Measurements from ENCODE around the gene NR1I2. TPM values are rescaled to one million over a fixed set of nuclear protein-coding genes. Genes with fewer than 3 reads are reported as not detected.

Gene NR1I2
- total and polyA plus RNA-seq, 2 donors (not counting 1 experiment from before 2014, with no cell fraction given), result 0.03 TPM; not detected in 1

GRCh38 chr3:119858957-119859356, 77.1 kb downstream of the NR1I2 start:
- Histone ChIP-seq H3K9ac (ENCODE audit: insufficient read depth, low read length) (no peak overlapping the region), H3K27ac (ENCODE audit: insufficient read depth, low read length) (no peak overlapping the region), H3K4me3 (replicated peaks in 1 of 4; ENCODE audit: control extremely low read depth in 1 of 4, insufficient read depth in 1 of 4, low read depth in 3 of 4, low read length in 4 of 4) (no peak overlapping the region), H3K27me3 (ENCODE audit: control insufficient read depth, insufficient read depth, low read length) (no peaks in the 10 kb centered on the region), H3K4me1 (ENCODE audit: control insufficient read depth, extremely low read depth, insufficient read depth, low read length) (no peaks in the 10 kb centered on the region), H3K4me2 (ENCODE audit: extremely low read depth, insufficient read depth, low read length) (no peak overlapping the region), H3K36me3 (ENCODE audit: control insufficient read depth, insufficient read depth, low read length) (peaks cover 3% of the 10 kb centered on the region), H3K79me2 (ENCODE audit: control insufficient read depth, insufficient read depth, low read length) (no peaks in the 10 kb centered on the region), H2AFZ (ENCODE audit: low read length) (no peak overlapping the region), H4K20me1 (ENCODE audit: control insufficient read depth, extremely low read depth, insufficient read depth, low read length) (no peaks in the 10 kb centered on the region), H3K9me3 (ENCODE audit: control insufficient read depth, insufficient read depth, low read depth, low read length) (no peaks in the 10 kb centered on the region)
- DNase-seq (ENCODE audit: low read depth in 2 of 2), result no peak
- TF ChIP-seq CTCF (conservative IDR thresholded peaks at IDR 0.05 in 1 of 2, IDR thresholded peaks at IDR 0.05 in 1 of 2; ENCODE audit: low read depth in 1 of 2, low read length in 2 of 2), result no peak

DNA sequence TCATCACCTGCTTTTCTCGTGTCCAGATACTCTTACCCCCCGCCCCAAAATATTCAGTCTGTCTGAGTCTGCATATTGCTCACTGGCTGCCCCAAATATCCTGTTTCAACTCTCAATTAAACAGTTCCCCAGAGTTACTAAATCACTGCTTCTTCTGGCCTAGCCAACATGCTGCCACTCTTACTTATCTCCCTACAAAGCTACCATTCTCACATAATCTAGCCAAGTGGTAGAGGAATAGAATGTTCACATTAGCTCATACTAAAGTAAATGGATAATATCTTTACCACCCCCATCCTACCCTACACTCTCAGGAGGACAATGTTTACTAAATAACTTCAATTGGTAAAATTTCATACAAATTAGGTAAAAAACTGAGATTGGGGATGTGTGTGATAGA, 77.8 kb downstream of the NR1I2 start:
- no peaks in the 10 kb centered on the region for H4K20me1 ChIP-seq (ENCODE audit: control insufficient read depth, extremely low read depth, insufficient read depth, low read length)
- H3K4me1 ChIP-seq (ENCODE audit: control insufficient read depth, extremely low read depth, insufficient read depth, low read length), result no peaks in the 10 kb centered on the region
- peaks cover 3% of the 10 kb centered on the region for H3K36me3 ChIP-seq (ENCODE audit: control insufficient read depth, insufficient read depth, low read length)
- no peaks in the 10 kb centered on the region for H3K27me3 ChIP-seq (ENCODE audit: control insufficient read depth, insufficient read depth, low read length)
- no peak overlapping the region for H3K4me3 ChIP-seq (replicated peaks in 1 of 4; ENCODE audit: control extremely low read depth in 1 of 4, insufficient read depth in 1 of 4, low read depth in 3 of 4, low read length in 4 of 4)
- no peaks in the 10 kb centered on the region for H3K9me3 ChIP-seq (ENCODE audit: control insufficient read depth, insufficient read depth, low read depth, low read length)
- H2AFZ ChIP-seq (ENCODE audit: low read length), result no peak overlapping the region
- DNase-seq (ENCODE audit: low read depth in 2 of 2), result no peak
- no peak overlapping the region for H3K9ac ChIP-seq (ENCODE audit: insufficient read depth, low read length)
- TF ChIP-seq CTCF (conservative IDR thresholded peaks at IDR 0.05 in 1 of 2, IDR thresholded peaks at IDR 0.05 in 1 of 2; ENCODE audit: low read depth in 1 of 2, low read length in 2 of 2), result no peak
- no peak for TF ChIP-seq EZH2 (IDR thresholded peaks at IDR 0.05; ENCODE audit: low read length, missing control alignments)
- no peaks in the 10 kb centered on the region for H3K79me2 ChIP-seq (ENCODE audit: control insufficient read depth, insufficient read depth, low read length)
- H3K27ac ChIP-seq (ENCODE audit: insufficient read depth, low read length), result no peak overlapping the region
- H3K4me2 ChIP-seq (ENCODE audit: extremely low read depth, insufficient read depth, low read length), result no peak overlapping the region

GRCh38 chr3:119861681-119862080, 79.8 kb downstream of the NR1I2 start:
- Histone ChIP-seq H3K9me3 (ENCODE audit: control insufficient read depth, insufficient read depth, low read depth, low read length) (no peaks in the 10 kb centered on the region), H3K27me3 (ENCODE audit: control insufficient read depth, insufficient read depth, low read length) (no peaks in the 10 kb centered on the region), H4K20me1 (ENCODE audit: control insufficient read depth, extremely low read depth, insufficient read depth, low read length) (no peaks in the 10 kb centered on the region), H3K27ac (ENCODE audit: insufficient read depth, low read length) (no peak overlapping the region), H3K9ac (ENCODE audit: insufficient read depth, low read length) (no peak overlapping the region), H3K36me3 (ENCODE audit: control insufficient read depth, insufficient read depth, low read length) (peaks cover 3% of the 10 kb centered on the region), H3K4me2 (ENCODE audit: extremely low read depth, insufficient read depth, low read length) (no peak overlapping the region), H3K4me3 (replicated peaks in 1 of 4; ENCODE audit: control extremely low read depth in 1 of 4, insufficient read depth in 1 of 4, low read depth in 3 of 4, low read length in 4 of 4) (no peak overlapping the region), H3K4me1 (ENCODE audit: control insufficient read depth, extremely low read depth, insufficient read depth, low read length) (no peaks in the 10 kb centered on the region), H2AFZ (ENCODE audit: low read length) (no peak overlapping the region), H3K79me2 (ENCODE audit: control insufficient read depth, insufficient read depth, low read length) (no peaks in the 10 kb centered on the region)
- TF ChIP-seq CTCF (conservative IDR thresholded peaks at IDR 0.05 in 1 of 2, IDR thresholded peaks at IDR 0.05 in 1 of 2; ENCODE audit: low read depth in 1 of 2, low read length in 2 of 2), result no peak
- peak in 1 of 2 donors; percentile 43 for DNase-seq (ENCODE audit: low read depth in 2 of 2)

All from fibroblast of lung (primary cell).